GM19035 (cell line): ENCODE measurements around the gene ZFYVE1.
"Not testable (repeated sequence)": the region's sequence is repeated elsewhere in the genome, so short reads cannot be mapped to it uniquely, and the experiment has no call there.

ENCODE experiments used
- ATAC-seq: cut with Tn5 transposase; IDR thresholded peaks from one replicate; pipeline ENCODE4 v1.9.1; 2021; ENCODE audit not compliant: unreplicated experiment

The ZFYVE1 gene

DNA sequence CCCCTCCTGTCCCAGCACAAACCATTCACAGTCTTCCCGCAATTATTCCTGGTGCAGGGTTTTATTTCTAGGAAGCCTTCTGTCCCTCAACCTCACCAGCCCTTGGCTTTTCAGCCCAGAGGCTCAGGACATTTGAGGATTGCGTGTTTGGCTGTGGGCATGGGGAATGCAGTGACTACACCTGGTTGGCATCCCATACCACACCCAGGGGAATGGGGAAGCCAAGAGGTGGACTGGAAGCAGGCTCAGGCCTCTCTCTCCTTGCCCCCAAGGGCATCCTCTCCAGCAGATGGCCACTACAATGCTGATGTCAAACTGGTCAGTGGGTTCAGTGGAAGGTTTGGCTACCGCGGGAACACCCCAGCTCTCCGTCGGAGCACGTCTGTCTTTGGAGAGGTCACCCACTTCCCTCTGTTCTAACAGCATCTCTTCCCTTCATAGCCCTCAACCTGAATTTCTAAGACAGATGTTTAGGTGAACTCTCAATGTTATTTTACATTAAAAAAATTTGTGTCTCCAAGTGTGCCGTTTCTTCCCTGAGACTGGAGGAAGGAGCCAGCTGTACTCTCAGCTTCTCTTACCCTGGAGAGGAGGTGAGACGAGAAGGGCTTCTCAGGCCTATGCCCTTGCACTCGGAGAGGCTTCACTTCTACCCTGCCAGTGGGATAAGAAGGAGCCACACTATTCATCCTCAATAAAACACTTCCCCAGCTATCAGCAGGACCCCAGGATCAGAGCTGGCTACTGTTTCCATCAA is 65.1 kb downstream of the ZFYVE1 start:
- ATAC-seq: no peak

DNA sequence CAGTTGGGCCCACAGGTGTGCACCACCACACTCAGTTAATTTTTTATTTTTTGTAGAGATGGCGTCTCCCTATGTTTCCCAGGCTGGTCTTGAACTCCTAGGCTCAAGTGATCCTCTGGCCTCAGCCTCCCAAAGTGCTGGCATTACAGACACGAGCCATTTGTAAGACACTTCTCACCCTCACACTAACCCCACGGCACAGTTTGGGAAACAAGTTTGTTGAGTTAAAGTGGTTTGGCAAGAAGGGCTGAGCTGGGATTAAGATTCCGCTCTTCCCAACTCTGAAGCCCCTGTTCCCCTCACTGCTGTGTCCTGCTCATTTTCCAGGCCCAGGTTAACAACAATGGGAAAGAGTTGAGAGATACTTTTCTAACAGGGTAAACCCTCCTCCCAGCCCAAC is 65.9 kb downstream of the ZFYVE1 start:
- not testable (repeated sequence) for ATAC-seq

DNA sequence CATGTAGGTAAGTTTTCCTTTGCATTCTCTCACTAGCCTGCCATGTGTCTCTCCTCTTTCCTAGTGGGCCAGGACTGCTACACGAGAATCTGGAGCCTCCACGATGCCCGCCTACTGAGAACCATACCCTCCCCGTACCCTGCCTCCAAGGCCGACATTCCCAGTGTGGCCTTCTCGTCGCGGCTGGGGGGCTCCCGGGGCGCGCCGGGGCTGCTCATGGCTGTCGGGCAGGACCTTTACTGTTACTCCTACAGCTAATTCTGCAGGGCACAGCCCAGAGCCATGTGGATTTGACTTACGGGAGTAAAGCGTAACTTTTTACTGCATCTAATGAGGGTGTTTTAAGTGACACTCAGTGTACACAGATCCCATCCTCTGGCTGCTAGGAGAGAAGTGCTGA is 68.4 kb downstream of the ZFYVE1 start:
- no peak for ATAC-seq

DNA sequence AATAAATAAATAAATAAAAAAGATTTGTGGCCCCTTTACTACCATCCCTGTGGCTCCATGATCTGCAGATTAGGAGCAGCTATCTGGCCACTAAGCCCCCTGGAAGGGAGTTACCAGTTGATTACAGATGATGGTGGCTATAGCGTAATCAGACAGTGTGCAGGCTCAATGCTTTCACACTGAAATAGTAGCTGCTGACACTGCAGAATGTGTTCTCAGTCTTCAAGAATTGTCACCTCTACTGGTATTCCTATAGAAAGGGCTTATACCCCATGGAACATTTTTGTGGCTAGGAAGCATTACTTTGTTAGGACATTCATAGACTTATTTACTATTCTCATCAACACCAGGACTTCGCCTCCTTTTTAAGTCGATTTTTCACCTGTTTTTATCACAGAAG is 69.7 kb downstream of the ZFYVE1 start:
- no peak for ATAC-seq

DNA sequence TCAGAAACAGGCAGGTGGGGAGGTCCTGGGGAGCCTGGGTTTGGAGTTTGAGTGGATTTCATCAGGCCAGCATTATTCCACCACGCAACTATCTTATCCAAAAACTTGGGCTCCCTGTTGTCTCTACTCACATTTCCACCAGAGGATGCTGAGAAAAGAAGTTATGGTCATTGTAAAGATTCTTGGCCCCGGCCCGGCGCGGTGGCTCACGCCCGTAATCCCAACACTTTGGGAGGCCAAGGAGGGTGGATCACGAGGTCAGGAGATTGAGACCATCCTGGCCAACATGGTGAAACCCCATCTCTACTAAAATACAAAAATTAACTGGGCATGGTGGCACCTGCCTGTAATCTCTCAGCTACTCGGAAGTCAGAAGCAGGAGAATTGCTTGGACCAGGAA is 70.2 kb downstream of the ZFYVE1 start:
- not testable (repeated sequence) for ATAC-seq

DNA sequence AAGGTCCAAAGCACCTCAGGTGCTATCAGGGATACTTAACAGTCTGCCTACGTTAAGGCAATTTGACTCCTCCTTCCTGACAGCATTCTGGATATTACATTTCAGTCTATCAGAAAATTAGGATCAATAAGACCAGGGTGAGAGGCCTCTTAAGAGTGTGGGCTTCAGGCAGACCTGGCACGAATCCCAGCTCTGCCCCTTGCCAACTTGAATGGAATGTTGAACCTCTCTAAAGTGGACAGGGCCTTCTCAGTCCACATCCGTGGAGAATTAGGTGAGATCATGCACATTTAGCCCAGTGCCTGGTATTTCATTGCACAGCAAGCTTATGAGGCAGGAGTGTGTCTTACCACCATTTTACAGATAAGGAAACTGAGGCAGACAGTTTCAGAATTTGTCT is 74.7 kb downstream of the ZFYVE1 start:
- ATAC-seq: no peak

DNA sequence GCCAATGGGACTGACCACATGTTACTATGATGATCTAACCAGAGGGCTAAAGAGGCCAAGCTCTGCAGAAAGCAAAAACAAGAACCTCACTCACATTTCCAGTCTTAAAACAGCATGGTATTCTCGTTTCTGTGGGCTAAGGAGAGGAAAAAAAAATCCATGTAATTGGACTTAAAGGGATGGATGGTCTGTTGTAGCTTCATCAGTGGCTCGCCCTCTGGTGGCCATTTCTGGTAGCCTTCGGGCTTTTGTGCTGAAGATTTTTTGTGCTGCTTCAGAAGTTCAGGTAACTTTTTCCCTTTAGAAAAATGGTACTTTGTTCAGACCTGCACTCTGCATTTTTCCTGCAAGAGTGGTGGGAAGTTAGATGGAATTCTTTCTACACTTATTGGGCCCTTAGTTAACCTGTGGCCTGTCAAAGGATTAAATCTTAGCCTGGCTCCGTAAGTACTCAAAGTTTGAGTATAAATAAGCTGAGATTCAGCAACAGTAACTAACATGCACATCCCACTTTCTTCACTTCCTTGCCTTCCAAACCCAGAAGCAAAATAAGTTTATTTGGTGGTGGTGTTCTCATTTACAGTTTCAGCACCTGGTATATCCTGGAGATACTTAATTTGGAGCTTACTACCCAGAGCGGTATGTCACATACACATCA is 78.3 kb downstream of the ZFYVE1 start:
- ATAC-seq: no peak

DNA sequence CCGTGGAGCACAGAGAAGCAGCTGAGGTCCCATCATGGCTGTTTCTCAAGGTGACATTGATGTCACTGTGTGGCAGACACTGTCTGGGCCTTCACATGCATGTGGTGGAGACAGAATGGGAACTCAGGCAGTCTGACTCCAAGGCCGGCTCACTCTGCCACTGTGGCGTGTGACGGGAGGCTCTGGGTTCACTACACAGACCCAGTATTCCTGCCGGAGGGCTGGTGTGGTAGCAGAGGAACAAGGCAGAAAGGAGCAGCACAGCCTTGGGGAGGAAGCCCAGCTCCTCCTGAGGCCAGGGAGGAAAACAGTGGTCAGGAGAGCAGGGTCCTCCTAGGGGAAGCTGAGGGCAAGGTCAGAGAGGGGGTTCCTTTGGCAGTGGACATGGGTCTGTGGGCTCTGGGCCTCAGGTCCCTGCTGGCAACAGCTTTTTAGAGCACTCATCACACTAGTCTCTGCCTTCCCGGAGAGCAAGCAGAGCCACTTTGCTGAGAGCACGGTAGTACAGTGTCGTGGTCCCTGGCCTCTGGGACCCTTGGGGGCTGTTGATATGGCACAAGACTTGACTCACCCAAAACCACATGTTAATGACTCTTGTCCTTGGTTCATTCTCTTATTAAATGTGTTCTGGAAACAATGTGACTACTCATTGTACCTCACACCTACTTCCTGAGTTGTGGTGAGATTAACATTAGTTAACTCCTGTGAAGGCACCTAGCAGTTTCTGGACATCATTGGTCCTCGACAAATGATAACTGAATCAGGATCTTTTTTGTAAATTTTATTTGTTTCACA is 79.3 kb downstream of the ZFYVE1 start:
- no peak for ATAC-seq

DNA sequence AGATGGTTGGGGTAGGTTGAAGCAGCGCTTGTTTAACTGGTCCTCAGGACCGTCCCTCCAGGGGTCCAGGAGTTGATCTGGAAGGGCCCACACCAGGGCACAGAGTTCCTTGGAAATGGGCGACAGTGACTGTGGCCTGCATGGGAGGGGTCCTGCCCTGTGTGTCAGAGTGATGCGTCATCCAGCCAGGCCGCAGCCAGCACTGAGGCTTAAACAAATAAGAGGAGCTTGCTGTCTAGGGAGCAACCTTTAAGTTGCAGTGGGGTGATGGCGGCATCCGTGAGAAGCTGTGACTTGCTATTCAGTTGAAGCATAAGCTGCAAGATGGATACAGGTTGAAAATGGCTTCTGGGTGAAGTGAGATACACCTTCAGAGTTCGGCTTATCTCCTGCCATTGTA is 80.4 kb downstream of the ZFYVE1 start:
- ATAC-seq: no peak

DNA sequence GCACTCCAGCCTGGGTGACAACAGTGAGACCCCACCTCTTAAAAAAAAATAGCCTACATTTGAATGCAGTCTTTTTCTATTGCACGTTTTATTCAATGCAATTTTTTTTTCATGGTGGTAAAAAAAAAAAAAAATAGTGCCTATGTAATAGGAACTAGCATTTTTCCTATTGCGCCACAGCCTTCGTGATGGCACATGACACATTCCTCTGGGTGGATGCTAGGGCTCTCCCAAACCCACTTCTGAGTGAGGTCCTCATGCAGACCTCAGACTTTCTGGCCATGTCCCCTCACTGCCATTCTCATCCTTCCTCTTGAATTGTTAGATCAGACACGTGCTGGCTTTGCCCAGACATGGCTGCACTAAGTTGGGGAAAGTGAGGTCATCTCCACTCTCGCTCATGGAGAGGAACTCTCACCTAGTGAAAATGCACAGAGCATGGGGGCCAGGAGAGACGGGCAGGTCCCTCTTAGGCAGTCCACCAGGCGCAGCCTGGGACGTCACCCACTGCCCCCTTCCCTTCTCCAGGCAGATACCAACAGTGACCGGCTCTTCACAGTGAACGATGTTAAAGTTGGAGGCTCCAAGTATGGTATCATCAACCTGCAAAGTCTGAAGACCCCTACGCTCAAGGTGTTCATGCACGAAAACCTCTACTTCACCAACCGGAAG is 81.4 kb downstream of the ZFYVE1 start:
- no peak for ATAC-seq

DNA sequence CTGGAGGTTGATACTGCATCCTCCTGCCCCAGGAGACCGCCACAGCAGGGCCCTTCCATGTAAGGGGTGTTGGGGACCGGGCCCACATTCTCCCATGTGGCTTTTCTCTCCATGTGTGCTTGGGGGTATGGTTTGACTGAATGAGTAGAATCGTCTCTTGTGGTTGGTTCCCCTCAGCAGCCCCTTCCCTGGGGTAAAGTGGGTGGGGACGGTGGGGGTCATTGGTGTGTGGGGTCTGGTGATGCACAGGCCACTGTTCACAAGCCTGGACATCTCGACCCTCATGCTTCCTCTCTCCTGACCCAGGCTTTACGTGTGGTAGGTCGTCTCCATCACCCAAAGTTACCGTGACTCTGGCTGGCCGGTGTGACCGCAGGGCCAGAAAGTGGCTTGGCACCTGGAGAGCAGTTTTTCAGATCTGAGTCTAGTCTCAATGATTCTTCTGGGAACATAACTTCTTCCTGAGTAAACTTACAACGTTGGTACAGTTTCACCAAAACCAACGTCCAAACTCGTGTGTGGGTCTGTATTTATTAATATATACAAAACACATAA is 83.0 kb downstream of the ZFYVE1 start:
- no peak for ATAC-seq

DNA sequence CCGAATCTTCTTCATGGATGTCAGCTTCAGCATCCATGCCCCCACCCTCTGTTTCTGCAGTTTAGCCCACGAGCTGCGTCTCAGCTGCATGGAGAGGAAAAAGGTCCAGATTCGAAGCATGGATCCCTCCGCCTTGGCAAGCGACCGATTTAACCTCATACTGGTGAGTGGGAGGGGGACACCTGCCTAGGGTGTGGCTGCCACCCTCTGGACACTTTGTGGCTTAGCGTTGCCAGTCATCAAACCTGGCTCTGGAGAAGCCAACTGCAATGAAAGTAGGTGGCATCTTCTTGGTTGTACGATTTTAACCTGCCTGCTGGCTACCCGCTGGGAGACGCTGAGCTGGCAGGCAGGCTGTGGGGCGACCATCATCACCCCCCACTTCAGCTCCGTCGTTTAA is 84.0 kb downstream of the ZFYVE1 start:
- ATAC-seq: no peak

DNA sequence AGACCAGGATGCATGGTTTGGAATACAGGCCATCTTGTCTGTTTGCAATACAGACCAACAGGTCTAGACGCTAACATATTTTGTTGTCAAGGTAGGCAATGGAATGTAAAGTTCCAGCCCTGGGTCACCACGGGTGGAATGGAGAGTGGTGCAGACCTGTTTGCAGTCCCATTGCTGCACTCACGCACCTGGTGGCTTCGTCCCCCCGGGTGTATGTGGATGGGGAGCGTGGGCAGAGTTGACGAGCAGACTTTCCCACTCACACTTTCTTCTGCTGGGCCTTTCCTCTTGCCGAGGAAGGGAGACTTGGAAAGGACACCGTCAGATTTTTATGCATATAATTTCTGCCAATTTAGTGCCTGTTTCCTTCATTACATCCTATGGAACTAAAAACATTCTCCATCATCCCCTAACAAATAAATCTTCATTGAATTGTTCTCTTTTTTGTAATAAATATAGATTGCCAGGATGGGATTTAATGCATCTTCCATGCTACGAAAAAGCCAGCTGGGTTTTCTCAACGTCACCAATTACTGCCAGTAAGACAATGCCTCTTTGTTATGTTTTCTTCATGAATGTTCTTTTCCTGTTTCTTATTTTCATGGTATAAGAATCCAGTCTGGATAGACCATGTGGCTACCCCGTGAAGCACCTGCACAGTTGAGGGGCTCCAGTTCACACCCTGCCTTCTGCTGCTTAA is 85.5 kb downstream of the ZFYVE1 start:
- ATAC-seq: no peak

DNA sequence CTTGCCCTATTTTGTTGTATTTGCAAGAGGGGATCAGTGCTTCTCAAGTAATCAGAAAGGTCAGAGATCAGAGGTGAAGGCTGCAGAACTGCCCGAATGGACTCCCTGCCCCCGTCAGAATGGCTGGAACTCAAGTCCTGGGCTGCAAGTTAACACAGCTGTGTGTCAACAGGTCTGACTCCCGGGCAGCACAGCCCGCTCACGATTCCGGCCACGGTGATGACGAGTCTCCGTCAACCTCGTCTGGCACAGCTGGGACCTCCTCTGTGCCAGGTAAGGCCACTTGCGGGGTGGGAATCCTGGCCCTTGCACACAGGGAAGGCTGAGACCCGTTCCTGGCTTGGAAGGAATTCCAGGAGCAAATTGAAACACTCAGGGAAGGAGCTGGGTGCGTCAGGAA is 87.3 kb downstream of the ZFYVE1 start:
- ATAC-seq: no peak

DNA sequence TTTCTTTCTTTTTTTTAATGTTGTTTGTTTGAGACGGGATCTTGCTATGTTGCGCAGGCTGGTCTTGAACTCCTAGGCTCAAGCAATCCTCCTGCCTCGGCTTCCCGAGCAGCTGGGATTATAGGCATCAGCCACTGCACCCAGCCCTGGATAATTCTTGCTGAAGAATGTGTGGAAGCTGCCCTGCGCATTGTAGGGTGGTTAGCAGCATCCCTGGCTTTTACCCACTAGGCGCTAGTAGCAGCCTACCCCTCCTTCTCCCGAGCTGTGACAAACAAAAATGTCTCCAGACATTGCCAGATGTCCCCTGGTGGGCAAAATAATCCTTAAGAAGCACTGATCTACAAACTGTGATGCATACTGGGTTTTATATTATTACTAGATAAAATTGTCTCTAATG is 94.0 kb downstream of the ZFYVE1 start:
- ATAC-seq: no peak

DNA sequence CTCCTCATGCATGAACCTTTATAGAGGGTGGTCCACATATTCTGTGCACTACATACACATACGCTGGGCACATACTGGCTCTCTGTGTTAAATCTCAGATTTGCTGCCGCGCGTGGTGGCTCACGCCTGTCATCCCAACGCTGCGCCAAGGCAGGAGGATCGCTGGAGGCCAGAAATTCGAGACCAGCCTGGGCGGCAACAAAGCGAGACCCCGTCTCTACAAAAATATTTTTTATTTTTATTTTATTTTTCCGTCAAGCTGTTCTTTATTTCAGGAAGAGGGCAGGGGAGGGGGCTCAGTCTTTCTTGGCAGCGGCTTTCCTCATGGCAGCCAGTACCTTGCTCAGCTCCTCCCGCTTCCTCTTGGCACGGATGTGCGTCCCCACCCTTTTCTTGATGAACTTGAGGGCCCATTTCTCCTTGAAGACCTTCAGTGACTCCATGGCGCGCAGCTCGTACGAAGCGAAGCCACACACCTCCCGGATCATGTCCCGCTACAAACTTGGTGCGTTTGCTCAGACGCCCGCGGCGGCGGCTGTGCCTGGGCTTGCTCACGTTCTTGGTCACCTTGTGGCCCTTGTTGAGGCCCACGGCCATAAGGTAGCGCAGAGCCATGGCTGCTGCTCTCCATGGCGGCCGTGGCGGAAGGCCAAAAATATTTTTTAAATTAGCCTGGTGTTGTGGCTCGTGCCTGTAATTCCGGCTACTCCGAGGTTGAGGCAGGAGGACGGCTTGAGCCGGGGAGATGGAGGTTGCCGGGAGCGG is 97.4 kb downstream of the ZFYVE1 start:
- no peak for ATAC-seq

DNA sequence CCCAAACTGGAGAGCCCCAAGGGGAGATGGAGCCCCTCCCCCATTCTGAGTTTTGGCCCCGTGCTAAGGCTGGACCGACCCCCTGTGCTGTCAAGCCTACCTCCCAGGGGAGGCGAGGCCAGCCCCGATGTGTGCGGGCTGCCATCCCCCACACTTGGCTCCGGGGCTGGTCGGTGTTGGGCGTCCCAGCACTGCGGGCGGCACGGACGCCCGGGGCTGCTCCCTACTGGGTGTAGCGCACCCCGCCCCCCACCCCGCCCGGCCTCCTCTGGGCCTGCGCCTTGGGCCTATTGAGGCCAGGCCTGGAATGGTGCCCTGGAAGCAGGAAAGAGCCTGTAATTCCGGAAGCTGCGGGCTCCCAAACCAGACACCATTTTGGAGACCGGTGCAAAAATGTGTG is 98.0 kb downstream of the ZFYVE1 start:
- no peak for ATAC-seq

DNA sequence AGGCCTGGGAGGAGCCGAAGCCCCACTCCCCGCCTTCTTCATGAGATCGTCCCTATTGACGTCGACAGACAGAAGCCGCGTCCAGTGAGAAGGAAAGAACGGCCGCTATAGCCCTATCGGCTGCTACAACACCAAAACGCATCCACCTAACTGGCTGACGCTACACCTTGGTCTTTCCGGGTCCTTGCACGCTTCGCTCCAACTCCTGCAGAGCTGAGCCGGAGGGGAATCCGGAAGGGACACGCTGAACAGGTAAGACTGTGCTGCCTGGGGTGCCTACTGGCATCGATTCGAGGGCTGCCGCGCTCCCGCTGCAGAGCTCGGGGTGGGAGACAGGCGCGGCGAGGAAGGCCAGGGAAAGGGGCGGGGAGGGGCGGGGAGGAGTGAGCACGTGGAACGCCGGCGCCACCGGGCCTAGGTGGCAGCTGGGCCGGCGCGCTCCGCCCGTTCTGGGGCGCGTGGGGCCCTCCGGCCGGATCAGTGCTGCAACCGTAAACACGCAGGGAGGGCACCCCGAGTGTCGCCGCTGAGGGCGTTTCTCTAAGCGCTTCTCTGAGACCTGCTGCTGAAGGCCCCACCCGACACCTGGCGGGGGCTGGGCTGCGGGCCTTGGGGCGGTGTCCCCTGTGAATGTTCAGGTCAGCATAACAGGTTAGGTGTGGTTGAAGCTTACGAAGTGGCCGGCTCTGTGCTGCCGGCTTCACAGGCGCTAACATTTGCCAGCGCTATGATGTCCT is 100.4 kb downstream of the ZFYVE1 start, which contains the start of gene DCAF4:
Gene DCAF4 (plus strand): TSS at position 173 of the 737 bp plus-strand sequence. CDS start 11,515 bp downstream, outside the sequence.
- ATAC-seq: peak; percentile 97

DNA sequence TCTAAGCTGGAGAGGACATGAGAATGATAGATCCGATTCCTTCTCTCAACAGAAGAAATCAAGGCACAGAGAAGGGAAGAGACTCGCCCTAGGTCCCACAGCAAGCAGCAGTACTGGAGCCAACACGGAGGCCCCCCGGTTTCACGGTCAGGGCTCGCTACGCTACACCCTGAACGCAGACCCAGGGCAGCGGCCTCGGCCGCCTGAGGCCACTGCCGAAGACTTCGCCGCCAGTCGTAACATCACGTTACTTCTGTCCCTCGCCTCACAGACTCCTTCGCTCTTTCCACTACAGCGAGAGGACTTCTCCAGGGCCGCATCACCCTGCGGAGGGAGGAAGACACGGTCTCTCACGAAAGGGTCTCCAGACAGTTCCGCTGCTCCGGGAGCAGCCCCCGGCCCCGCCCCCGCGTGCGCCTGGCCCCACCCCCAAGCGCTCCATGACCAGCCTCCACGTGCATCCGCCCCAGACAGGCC is 101.1 kb downstream of the ZFYVE1 start:
- ATAC-seq: peak; percentile 29
